ENCODE data around the gene OLFML2A.
"Not testable (repeated sequence)": the region's sequence is repeated elsewhere in the genome, so short reads cannot be mapped to it uniquely, and the experiment has no call there.

OLFML2A gene

GRCh38 chr9:124841075-124841821, 64.3 kb downstream of the OLFML2A start:
- intact Hi-C loops (cut with DNase I): no loop called here
- DNase-seq: peak in 2 of 10 donors; percentile 5 to 25

GRCh38 chr9:124843456-124844034, 66.6 kb downstream of the OLFML2A start:
- intact Hi-C loops (cut with DNase I): no loop called here
- peak in 2 of 10 donors; percentile 28 to 44 for DNase-seq

DNA sequence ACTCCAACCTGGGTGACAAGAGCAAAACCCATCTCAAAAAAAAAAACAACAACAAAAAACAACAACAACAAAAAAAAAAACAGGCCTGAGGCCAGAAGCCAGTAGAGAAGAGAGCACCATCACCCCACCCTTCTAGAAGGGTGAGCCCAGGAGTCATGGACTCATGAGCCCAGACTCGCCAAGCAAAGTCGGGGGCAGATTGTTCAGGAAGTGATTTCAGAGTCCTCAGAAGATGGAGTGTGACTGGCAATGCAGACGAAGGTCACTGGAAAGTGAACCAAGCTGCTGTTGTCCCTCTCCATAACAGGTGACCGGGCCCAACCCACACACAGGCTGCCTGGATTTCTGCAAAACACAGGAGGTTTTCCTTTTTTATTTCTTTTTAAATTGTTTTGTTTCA, 67.4 kb downstream of the OLFML2A start:
- intact Hi-C loops (cut with DNase I): no loop called here
- DNase-seq: peak in 2 of 10 donors; percentile 10 to 16

DNA sequence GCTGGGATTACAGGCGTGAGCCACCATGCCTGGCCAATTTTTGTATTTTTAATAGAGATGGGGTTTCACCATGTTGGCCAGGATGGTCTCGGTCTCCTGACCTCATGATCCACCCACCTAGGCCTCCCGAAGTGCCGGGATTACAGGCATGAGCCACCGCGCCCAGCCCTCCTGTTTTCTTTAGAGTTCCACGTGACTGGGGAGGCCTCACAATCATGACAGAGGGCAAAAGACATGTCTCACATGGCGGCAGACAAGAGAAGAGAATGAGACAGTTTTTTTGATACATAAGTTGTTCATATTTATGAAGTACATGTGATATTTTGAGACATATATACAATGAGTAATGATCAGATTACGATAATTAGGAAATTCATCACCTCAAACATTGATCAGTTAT, 69.5 kb downstream of the OLFML2A start:
- peak in 2 of 10 donors; percentile 8 to 66 for DNase-seq
- intact Hi-C loops (cut with DNase I): not testable (repeated sequence)

DNA sequence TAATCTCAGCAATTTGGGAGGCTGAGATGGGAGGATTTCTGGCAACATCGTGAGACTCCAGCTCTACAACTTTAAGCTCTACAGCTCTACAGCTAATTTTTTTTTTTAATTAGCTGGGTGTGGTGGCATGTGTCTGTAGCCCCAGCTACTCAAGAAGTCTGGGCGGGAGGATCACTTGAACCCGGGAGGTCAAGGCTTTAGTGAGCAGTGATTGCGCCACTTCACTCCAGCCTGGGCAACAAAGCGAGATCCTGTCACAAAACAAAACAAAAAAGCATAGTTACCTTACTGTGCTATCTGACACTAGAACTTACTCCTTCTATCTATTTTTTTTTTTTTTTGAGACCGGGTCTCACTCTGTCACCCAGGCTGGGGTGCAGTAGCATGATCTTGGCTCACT, 70.0 kb downstream of the OLFML2A start:
- DNase-seq: peak in 2 of 10 donors; percentile 2 to 39
- intact Hi-C loops (cut with DNase I): no loop called here

- intact Hi-C loops (cut with DNase I): loop anchor here (10.0 kb wide), 1 partner anchor 525 kb away; no protein-coding TSS in a partner anchor
- peak in 2 of 10 donors; percentile 49 to 69 for DNase-seq
Measured at GRCh38 chr9:124849801-124850200, 72.9 kb downstream of the OLFML2A start.

DNA sequence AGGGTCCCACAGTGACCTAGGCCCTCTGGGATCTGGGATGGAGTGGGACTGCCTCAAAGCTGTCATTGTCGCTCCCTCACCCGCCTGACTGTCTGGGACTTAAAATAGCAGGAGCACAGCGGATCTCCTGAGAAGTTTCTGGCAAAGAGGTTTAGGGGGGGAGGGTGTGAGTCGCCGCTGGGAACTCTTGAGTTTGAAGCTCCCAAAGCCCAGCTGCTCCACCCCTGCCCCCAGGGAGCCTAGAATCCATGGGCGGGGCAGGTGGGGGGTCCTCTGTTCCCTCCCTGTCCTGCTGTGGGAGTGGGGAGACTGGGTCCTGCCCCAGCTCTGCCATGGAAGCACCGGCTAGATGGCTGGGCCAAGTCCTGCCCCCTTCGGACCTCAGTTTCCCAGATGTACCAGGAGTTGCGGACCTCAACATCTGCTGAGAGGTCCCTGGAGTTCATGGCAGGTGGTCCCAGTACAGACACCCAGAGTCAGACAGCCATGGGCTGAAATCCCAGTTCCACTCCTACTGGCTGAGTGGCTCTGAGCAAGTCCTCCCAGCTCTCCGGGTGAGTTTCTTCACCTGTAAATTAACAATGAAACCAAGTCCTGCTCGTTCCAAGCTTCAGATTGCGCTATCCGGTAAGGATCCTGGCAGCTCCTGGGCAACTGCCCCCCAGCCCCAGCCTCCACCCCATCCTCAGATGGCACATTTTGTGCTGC, 75.3 kb downstream of the OLFML2A start:
- peak in 1 of 10 donors; percentile 50 for DNase-seq
- intact Hi-C loops (cut with DNase I): loop anchor here (10.0 kb wide), 1 partner anchor 523 kb away; no protein-coding TSS in a partner anchor

DNA sequence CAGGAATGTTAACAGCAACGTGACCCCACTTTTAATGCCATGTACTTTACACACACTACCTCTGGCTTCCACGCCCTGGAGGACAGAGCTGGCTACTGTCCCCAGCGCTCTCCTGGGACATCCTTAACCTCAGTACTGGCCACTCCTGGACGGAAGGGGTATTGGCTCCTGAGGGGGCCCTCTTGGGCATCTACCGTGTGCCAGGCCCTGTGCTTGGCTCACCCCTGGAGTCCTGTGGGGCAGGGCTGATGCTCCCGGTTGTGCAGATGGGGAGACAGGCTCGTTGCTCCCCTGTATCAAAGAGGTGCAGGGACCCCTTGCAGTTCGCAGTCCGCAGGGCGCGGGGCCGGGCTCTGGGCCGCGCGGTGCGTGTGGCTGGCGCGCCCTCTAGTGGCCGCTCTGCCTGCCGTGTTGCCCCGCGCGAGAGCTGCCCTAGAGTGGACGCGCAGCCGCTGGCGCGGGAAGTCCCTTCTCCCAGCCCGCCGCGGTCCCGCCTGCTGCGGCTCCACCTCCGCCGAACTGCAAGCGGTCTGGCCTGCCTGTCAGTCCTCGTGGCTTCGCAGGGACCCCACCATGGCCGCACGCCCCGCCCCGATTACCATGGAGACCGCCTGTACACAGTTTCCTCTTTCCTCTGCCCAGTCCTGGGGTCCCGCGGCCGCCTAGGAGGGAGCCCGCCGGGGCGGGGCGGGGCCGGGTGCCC, 76.0 kb downstream of the OLFML2A start, which contains the start of gene WDR38:
Gene WDR38 (plus strand): TSS at position 632 of the 703 bp plus-strand sequence. CDS start 72 bp downstream, outside the sequence.
- intact Hi-C loops (cut with DNase I): loop anchor here (1.0 to 10.0 kb wide), 2 partner anchors 81 to 522 kb away; no protein-coding TSS in a partner anchor
- DNase-seq: peak in 9 of 10 donors; percentile 45 to 95 (median 70)

DNA sequence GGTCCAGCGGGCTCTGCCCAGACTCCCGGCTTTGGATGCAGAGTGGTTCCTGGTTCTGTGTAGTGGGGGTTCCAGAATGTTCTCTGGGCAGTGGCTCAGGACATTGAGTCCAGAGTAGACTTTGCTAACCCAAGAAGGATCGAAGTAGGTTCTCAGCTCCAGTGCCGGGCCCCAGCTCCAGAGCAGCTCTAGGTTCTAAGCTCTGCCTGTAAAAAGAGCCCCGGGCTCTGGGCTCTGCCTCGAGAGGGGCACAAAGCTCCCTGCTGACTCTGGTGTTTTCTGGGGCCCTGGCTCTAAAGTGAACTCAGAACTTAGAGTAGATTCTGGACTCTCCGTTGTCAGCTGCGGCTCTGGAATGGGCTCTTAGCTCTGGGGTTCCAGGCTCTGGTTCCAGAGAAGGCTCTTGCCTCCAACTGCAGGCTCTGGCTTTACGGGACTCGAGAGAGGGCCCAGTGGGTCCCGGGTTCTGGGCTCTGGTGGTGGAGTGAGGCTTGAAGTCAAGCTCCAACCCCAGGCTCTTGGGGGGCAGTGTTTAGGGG, 76.7 kb downstream of the OLFML2A start:
- intact Hi-C loops (cut with DNase I): loop anchor here (1.0 to 10.0 kb wide), 2 partner anchors 81 to 521 kb away; no protein-coding TSS in a partner anchor
- DNase-seq: peak in 1 of 10 donors; percentile 46

GRCh38 chr9:124854161-124854560, 77.2 kb downstream of the OLFML2A start:
- no peak for DNase-seq
- intact Hi-C loops (cut with DNase I): loop anchor here (10.0 kb wide), 1 partner anchor 521 kb away; no protein-coding TSS in a partner anchor

DNA sequence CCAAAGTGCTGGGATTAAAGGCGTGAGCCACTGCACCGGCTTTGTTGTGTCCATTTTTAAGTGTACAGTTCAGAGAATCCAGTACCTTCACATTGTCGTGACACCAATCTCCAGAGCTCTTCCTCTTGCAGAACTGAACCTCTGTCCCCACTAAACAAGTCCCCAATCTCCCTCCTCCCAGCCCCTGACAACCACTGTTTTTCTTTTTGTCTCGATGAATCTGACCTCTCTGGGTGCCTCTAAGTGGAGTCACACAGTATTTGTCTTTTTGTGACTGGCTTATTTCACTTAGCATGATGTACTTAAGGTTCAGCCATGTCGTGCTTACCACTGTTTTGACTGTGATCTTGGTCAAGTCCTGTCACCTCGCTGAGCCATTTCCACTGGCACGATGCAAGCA, 77.9 kb downstream of the OLFML2A start:
- DNase-seq: no peak
- intact Hi-C loops (cut with DNase I): loop anchor here (10.0 kb wide), 1 partner anchor 520 kb away; no protein-coding TSS in a partner anchor

DNA sequence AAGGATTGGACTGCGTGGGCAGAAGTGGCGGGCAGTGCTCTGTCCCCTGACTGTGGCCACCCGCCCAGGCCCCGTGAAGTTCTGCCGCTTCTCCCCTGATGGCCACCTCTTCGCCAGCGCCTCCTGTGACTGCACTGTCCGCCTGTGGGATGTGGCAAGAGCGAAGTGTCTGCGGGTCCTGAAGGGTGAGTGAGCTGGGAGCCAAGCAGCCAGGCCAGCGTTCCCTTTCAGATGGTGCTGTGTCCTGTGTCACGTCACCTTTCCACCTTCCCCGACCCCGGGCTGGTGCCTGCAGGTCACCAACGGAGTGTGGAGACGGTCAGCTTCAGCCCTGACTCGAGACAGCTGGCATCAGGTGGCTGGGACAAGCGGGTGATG, 78.6 kb downstream of the OLFML2A start:
- no peak for DNase-seq
- intact Hi-C loops (cut with DNase I): loop anchor here (10.0 kb wide), 1 partner anchor 519 kb away; no protein-coding TSS in a partner anchor

GRCh38 chr9:124855944-124856765, 79.2 kb downstream of the OLFML2A start:
- intact Hi-C loops (cut with DNase I): loop anchor here (10.0 kb wide), 1 partner anchor 519 kb away; no protein-coding TSS in a partner anchor
- peak in 1 of 10 donors; percentile 88 for DNase-seq

DNA sequence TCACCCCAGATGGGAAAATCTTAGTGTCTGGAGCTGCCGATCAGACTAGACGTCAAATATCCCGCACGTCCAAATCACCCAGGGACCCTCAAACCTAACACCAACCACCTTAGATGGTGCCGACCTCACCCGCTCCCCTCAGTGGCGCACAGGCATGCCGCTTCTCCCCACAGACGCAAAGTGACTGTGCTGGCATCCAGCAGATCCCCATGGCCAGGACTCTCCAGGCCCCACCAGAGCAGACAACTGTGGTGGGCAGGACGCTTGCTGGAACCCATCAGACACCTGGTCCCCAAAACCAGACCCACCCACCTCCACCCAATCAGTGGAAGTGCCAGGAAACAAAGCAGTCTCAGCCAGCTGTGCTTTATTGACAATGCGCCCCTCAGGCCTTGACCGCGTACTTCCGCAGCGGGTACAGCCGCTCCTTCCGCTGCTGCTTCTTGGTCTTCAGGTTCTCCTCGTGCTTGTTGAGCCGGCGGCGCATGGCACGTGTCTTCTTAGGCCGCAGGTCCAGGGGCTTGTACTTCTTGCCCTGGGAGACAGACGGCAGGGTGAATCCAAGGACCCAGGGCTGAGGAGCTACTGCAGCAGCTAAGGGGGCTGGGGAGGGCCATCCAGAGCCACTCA, 80.7 kb downstream of the OLFML2A start:
- DNase-seq: no peak
- intact Hi-C loops (cut with DNase I): loop anchor here (10.0 kb wide), 1 partner anchor 517 kb away; no protein-coding TSS in a partner anchor

- intact Hi-C loops (cut with DNase I): loop anchor here (10.0 kb wide), 1 partner anchor 516 kb away; no protein-coding TSS in a partner anchor
- no peak for DNase-seq
Measured at GRCh38 chr9:124858330-124859046, 81.6 kb downstream of the OLFML2A start.

DNA sequence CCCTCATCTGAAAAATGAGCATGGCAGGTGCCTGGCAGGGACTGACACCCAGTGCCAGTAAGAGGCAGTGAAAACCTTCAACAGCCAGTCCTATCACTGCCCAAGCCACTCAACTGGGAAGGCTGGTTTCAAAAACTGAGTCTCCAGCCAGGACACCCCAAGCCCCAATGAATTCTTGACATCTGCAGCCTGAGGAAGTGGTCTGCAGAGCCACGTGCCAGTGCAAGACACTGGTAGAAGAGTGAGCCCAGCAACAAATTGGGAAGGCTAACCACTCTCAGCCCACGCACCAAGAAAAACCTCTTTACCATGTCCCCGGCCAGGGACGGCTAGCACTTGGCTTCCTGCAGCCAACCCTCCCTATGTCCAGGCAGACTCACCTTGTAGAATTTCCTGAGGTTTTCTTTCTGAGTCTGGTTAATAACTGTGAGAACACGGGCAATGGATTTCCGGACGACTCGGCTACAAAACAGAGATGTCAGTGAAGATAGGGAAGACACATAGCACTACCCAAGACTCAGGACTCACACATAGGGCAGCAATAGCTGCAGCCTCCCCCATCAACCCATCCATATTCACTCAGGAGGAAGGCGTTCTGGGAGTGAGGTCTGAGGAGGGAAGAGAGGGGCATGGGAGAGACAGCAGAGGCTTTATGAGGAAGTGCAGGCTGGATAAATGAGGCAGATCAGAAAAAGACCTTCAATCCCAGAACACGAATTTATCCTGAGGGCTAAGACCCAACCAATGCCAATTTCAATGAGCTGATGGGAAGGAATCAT, 83.1 kb downstream of the OLFML2A start:
- DNase-seq: no peak
- intact Hi-C loops (cut with DNase I): loop anchor here (5.0 to 10.0 kb wide), 3 partner anchors 282 to 515 kb away; partner anchors contain the start of genes PSMB7 and SCAI

All from posterior cingulate gyrus (tissue), 11 donors.